Osteocyte (in vitro differentiated cells): ENCODE measurements around the gene METTL22. TPM values are rescaled to one million over a fixed set of nuclear protein-coding genes. Genes with fewer than 3 reads are reported as not detected.

Source experiments
- DNase-seq: peaks from one replicate; pipeline ENCODE4 v3.0.0; 2021; ENCODE audit warnings: mixed read lengths; ENCODE audit not compliant: unreplicated experiment; ENCODE audit errors: extremely low spot score
- H3K27ac Mint-ChIP-seq: one replicate; pipeline ENCODE4 v1.8.0; 2021; ENCODE audit warnings: mild to moderate bottlenecking, mixed read lengths; ENCODE audit not compliant: unreplicated experiment
- H3K27me3 Mint-ChIP-seq: one replicate; pipeline ENCODE4 v1.8.0; 2021; ENCODE audit warnings: mixed read lengths; ENCODE audit not compliant: unreplicated experiment
- H3K36me3 Mint-ChIP-seq: one replicate; pipeline ENCODE4 v1.8.0; 2021; ENCODE audit warnings: mixed read lengths; ENCODE audit not compliant: unreplicated experiment
- H3K4me1 Mint-ChIP-seq: one replicate; pipeline ENCODE4 v1.8.0; 2021; ENCODE audit warnings: mixed read lengths; ENCODE audit not compliant: unreplicated experiment
- H3K4me3 Mint-ChIP-seq: one replicate; pipeline ENCODE4 v1.8.0; 2021; ENCODE audit warnings: mild to moderate bottlenecking, moderate library complexity, mixed read lengths; ENCODE audit not compliant: unreplicated experiment
- H3K9me3 Mint-ChIP-seq: one replicate; pipeline ENCODE4 v1.8.0; 2021; ENCODE audit warnings: mixed read lengths; ENCODE audit not compliant: unreplicated experiment
- total RNA-seq: library from RNA; stranded (reverse); gene quantifications from 2 replicates; pipeline ENCODE4 v1.2.1, GENCODE V29; 2021
- TF ChIP-seq, protein P1 (sequence below): fragments of 200-600 bp; sonication (generic); IDR thresholded peaks from 2 replicates; pipeline ENCODE4 v1.5.0; 2021; ENCODE audit warnings: antibody characterized with exemption, mild to moderate bottlenecking, moderate library complexity

Gene METTL22
- total RNA-seq, 1 donor from 2014 or later, result 40.1 TPM

DNA sequence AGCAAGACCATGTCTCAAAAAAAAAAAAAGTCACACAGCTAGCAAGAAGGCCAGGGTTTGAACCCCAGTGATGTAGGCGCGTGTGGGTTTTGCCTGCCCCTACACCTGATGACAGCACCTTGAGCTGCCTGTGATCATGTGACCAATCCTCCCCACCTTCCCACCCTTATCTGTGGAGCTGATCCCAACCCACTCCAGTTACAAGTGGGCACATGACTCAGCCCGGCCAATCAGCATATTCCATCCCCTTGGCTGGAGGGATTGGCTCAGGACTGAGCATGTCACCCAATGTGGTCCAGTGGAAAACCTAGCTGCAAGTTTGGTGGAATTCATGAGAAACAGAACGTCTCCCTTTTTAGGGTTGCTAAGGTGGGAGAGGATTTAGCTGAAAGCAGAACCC, 37.8 kb upstream of the METTL22 start:
- H3K36me3 Mint-ChIP-seq, result no peaks in the 10 kb centered on the region
- TF ChIP-seq, protein P1, sequence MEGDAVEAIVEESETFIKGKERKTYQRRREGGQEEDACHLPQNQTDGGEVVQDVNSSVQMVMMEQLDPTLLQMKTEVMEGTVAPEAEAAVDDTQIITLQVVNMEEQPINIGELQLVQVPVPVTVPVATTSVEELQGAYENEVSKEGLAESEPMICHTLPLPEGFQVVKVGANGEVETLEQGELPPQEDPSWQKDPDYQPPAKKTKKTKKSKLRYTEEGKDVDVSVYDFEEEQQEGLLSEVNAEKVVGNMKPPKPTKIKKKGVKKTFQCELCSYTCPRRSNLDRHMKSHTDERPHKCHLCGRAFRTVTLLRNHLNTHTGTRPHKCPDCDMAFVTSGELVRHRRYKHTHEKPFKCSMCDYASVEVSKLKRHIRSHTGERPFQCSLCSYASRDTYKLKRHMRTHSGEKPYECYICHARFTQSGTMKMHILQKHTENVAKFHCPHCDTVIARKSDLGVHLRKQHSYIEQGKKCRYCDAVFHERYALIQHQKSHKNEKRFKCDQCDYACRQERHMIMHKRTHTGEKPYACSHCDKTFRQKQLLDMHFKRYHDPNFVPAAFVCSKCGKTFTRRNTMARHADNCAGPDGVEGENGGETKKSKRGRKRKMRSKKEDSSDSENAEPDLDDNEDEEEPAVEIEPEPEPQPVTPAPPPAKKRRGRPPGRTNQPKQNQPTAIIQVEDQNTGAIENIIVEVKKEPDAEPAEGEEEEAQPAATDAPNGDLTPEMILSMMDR, result no peak
- H3K27ac Mint-ChIP-seq, result no peak overlapping the region
- H3K4me1 Mint-ChIP-seq, result peaks cover 11% of the 10 kb centered on the region
- no peak for DNase-seq
- peaks cover 25% of the 10 kb centered on the region for H3K27me3 Mint-ChIP-seq
- no peak overlapping the region for H3K4me3 Mint-ChIP-seq
- H3K9me3 Mint-ChIP-seq, result no peaks in the 10 kb centered on the region

DNA sequence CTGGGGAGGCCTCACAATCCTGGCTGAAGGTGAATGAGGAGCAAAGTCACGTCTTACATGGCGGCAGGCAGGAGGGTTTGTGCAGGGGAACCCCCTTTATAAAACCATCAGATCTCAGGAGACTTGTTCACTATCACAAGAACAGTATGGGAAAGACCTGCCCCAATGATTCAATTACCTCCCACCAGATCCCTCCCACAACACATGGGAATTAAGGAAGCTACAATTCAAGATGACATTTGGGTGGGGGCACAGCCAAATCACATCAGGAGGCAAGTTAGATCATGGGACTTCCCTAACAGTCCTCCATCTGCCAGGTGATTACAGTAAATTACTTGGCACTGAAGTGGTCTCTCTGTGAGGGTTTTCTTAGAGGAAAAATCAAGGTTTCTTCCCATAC, 36.5 kb upstream of the METTL22 start:
- H3K27ac Mint-ChIP-seq, result no peak overlapping the region
- peaks cover 13% of the 10 kb centered on the region for H3K4me1 Mint-ChIP-seq
- no peaks in the 10 kb centered on the region for H3K36me3 Mint-ChIP-seq
- TF ChIP-seq, protein P1, result no peak
- H3K27me3 Mint-ChIP-seq, result peaks cover 32% of the 10 kb centered on the region
- H3K9me3 Mint-ChIP-seq, result no peaks in the 10 kb centered on the region
- DNase-seq, result no peak
- H3K4me3 Mint-ChIP-seq, result no peak overlapping the region

DNA sequence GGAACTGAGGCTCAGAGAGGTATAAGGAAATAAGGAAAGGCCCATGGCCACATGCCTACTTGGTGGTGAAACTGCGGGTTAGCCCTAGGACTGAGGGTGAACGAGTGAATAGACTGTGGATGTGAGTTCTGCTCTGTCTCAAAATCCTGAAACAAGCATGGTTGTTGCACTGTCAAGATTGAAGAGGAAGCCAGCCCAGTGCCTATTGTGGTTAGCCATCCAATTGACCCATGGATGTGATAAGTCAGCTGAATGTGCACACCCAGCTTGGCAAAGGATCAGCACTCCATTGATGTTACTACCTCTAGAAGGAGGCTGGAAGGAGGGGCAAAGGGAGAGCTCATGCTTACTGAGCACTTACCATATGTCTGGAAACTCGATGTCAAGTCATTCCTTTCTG, 35.6 kb upstream of the METTL22 start:
- Mint-ChIP-seq H3K4me3 (no peak overlapping the region), H3K27me3 (peaks cover 32% of the 10 kb centered on the region), H3K4me1 (peaks cover 14% of the 10 kb centered on the region), H3K9me3 (no peaks in the 10 kb centered on the region), H3K36me3 (no peaks in the 10 kb centered on the region), H3K27ac (no peak overlapping the region)
- no peak for DNase-seq
- TF ChIP-seq, protein P1, result no peak

DNA sequence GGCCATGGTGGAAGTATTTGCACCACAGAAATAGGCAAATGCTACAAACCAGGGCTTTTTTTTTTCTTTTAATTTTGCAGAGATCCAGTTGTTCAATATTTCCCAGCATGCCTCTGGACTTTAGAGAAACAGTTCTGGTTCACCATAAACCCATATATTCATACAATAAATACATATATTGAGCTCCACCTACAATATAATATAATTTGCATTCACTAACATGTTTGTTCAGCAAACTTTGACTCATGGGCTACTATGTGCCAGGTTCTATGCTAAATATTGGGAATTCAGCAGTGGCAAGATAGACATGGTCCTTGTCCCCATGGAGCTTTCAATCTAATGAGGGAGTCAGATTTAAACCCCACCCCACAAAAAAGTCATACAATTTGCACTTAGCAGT, 34.4 kb upstream of the METTL22 start:
- Mint-ChIP-seq H3K4me3 (no peak overlapping the region), H3K9me3 (no peaks in the 10 kb centered on the region), H3K27ac (no peak overlapping the region), H3K36me3 (no peaks in the 10 kb centered on the region), H3K27me3 (peaks cover 32% of the 10 kb centered on the region), H3K4me1 (peaks cover 9% of the 10 kb centered on the region)
- no peak for DNase-seq
- TF ChIP-seq, protein P1, result no peak

DNA sequence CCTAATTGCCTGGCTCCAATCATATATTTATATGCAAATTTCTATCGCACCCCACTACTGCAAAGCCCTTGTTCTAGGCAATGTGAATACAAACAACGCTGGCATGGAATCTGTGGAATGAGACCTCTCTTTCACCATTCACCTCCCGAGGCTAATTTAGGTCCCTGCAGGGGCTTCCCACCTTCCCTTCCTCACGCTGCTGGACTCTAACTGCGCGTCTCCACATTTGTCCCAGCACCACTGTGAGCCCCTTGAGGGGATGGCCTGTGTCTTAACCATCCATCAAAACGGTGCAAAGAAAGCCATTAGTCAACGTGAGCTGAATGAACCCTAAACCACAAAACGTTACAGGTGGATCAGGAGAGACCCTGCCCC, 32.8 kb upstream of the METTL22 start:
- Mint-ChIP-seq H3K27ac (no peak overlapping the region), H3K27me3 (peaks cover 32% of the 10 kb centered on the region), H3K9me3 (no peaks in the 10 kb centered on the region), H3K4me3 (no peak overlapping the region), H3K4me1 (peaks cover 3% of the 10 kb centered on the region), H3K36me3 (no peaks in the 10 kb centered on the region)
- DNase-seq, result no peak
- TF ChIP-seq, protein P1, result no peak
